ENCODE measurements around the gene METTL22. TPM values are rescaled to one million over a fixed set of nuclear protein-coding genes. Genes with fewer than 3 reads are reported as not detected.

METTL22 gene
- total RNA-seq, 1 experiment from 2014 or later, result 14.6 TPM

- ChIA-PET CTCF (no interaction called here), POLR2A (ENCODE audit: unreplicated experiment) (no interaction called here)
- Histone ChIP-seq H3K27me3 (ENCODE audit: low read length) (peaks cover 22% of the 10 kb centered on the region), H2AFZ (ENCODE audit: low read length) (no peak overlapping the region), H3K4me2 (ENCODE audit: low read length) (no peak overlapping the region), H3K4me1 (ENCODE audit: insufficient read depth, low read length) (no peaks in the 10 kb centered on the region), H3K4me3 (ENCODE audit: low read length) (no peak overlapping the region), H3K9ac (ENCODE audit: low read length) (no peak overlapping the region), H3K79me2 (ENCODE audit: low read length) (no peaks in the 10 kb centered on the region), H3K36me3 (ENCODE audit: low read depth, low read length) (no peaks in the 10 kb centered on the region), H3K9me2 (replicated peaks; ENCODE audit: low read length) (no peaks in the 10 kb centered on the region), H3F3A (ENCODE audit: low read length, unreplicated experiment) (no peaks in the 10 kb centered on the region), H4K20me1 (ENCODE audit: low read length) (no peaks in the 10 kb centered on the region), H3K9me3 (ENCODE audit: low read length) (no peaks in the 10 kb centered on the region), H3K27ac (ENCODE audit: low read length) (no peak overlapping the region)
- BruUV-seq (replicated peaks), result no TSS peak
- intact Hi-C loops (cut with micrococcal nuclease), result no loop called here
- TF ChIP-seq EZH2 (IDR thresholded peaks at IDR 0.05; ENCODE audit: low read length, unreplicated experiment) (no peak), EZH2phosphoT487 (IDR thresholded peaks at IDR 0.05; ENCODE audit: borderline replicate concordance, low read length) (no peak)
- TF ChIP-seq, protein P1, sequence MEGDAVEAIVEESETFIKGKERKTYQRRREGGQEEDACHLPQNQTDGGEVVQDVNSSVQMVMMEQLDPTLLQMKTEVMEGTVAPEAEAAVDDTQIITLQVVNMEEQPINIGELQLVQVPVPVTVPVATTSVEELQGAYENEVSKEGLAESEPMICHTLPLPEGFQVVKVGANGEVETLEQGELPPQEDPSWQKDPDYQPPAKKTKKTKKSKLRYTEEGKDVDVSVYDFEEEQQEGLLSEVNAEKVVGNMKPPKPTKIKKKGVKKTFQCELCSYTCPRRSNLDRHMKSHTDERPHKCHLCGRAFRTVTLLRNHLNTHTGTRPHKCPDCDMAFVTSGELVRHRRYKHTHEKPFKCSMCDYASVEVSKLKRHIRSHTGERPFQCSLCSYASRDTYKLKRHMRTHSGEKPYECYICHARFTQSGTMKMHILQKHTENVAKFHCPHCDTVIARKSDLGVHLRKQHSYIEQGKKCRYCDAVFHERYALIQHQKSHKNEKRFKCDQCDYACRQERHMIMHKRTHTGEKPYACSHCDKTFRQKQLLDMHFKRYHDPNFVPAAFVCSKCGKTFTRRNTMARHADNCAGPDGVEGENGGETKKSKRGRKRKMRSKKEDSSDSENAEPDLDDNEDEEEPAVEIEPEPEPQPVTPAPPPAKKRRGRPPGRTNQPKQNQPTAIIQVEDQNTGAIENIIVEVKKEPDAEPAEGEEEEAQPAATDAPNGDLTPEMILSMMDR (conservative IDR thresholded peaks at IDR 0.05; ENCODE audit: low read depth, low read length), result no peak
- no peak for ATAC-seq
- no peak for DNase-seq
These were observed 9.5 kb upstream of the METTL22 start for GRCh38 chr16:8611886-8612600.

DNA sequence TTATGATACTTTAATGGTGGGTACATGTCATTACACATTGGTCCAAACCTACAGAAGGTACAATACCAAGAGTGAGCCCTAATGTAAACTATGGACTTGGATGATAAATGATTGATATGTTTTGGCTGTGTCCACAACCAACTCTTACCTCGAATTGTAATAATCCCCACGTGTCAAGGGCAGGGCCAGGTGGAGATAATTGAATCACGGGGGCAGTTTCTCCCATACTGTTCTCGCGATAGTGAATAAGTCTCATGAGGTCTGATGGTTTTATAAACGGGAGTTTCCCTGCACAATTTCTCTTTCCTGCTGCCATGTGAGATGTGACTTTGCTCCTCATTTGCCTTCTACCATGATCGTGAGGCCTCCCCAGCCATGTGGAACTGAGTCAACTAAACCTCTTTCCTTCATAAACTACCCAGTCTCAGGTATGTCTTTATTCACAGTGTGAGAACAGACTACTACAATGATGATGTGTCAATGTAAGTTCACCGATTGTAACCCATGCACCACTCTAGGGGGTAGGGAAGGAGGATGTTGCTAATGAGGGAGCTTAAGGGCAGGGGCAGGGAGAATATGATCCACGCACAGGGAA lies 7.0 kb upstream of the METTL22 start:
- DNase-seq (no peak), ATAC-seq (no peak)
- H3K9me3 ChIP-seq (ENCODE audit: low read length), result no peaks in the 10 kb centered on the region
- ChIA-PET POLR2A (ENCODE audit: unreplicated experiment) (no interaction called here), CTCF (no interaction called here)
- BruUV-seq (replicated peaks), result no TSS peak
- no peaks in the 10 kb centered on the region for H3K79me2 ChIP-seq (ENCODE audit: low read length)
- H3K27ac ChIP-seq (ENCODE audit: low read length), result no peak overlapping the region
- no peak for TF ChIP-seq EZH2 (IDR thresholded peaks at IDR 0.05; ENCODE audit: low read length, unreplicated experiment)
- TF ChIP-seq EZH2phosphoT487 (IDR thresholded peaks at IDR 0.05; ENCODE audit: borderline replicate concordance, low read length), result no peak
- TF ChIP-seq, protein P1 (conservative IDR thresholded peaks at IDR 0.05; ENCODE audit: low read depth, low read length), result no peak
- peaks cover 13% of the 10 kb centered on the region for H3K27me3 ChIP-seq (ENCODE audit: low read length)
- H3K9ac ChIP-seq (ENCODE audit: low read length), result no peak overlapping the region
- no peak overlapping the region for H2AFZ ChIP-seq (ENCODE audit: low read length)
- intact Hi-C loops (cut with micrococcal nuclease), result no loop called here
- no peak overlapping the region for H3K4me3 ChIP-seq (ENCODE audit: low read length)
- no peaks in the 10 kb centered on the region for H3F3A ChIP-seq (ENCODE audit: low read length, unreplicated experiment)
- H4K20me1 ChIP-seq (ENCODE audit: low read length), result no peaks in the 10 kb centered on the region
- H3K4me1 ChIP-seq (ENCODE audit: insufficient read depth, low read length), result no peaks in the 10 kb centered on the region
- H3K36me3 ChIP-seq (ENCODE audit: low read depth, low read length), result no peaks in the 10 kb centered on the region
- no peaks in the 10 kb centered on the region for H3K9me2 ChIP-seq (replicated peaks; ENCODE audit: low read length)
- no peak overlapping the region for H3K4me2 ChIP-seq (ENCODE audit: low read length)

Data from PC-3 (cell line).